Activated CD4-positive, alpha-beta T cell treated with anti-CD3 and anti-CD28 coated beads, Interleukin-2, amount 10 ng/mL, durations not matched to agents 7 days and 5 days (primary cell): Measurements from ENCODE around the gene ERICH4. TPM values are rescaled to one million over a fixed set of nuclear protein-coding genes. Genes with fewer than 3 reads are reported as not detected.
"Not testable (repeated sequence)": the region's sequence is repeated elsewhere in the genome, so short reads cannot be mapped to it uniquely, and the experiment has no call there.

ENCODE experiments used
- CTCF ChIA-PET: fragments of 350-600 bp; sonication (Branson Sonifier 250); formaldehyde crosslinking; loops from one replicate; lab custom pipeline; 2021; ENCODE audit warnings: antibody characterized with exemption; lab: Charles Lee
- POLR2A ChIA-PET: fragments of 350-600 bp; sonication (Branson Sonifier 250); formaldehyde crosslinking; loops from one replicate; lab custom pipeline; 2021; ENCODE audit warnings: antibody characterized with exemption; lab: Charles Lee
- DNase-seq: peaks from one replicate; pipeline ENCODE4 v3.0.0-alpha.2; 2020
- H3K27ac Mint-ChIP-seq: one replicate; pipeline ENCODE4 v1.8.0; 2021; ENCODE audit warnings: mild to moderate bottlenecking, moderate library complexity, mixed read lengths
- H3K27me3 Mint-ChIP-seq: one replicate; pipeline ENCODE4 v1.8.0; 2021; ENCODE audit warnings: mixed read lengths
- H3K36me3 Mint-ChIP-seq: one replicate; pipeline ENCODE4 v1.8.0; 2021; ENCODE audit warnings: low read depth, mixed read lengths
- H3K4me1 Mint-ChIP-seq: one replicate; pipeline ENCODE4 v1.8.0; 2021; ENCODE audit warnings: mixed read lengths
- H3K4me3 Mint-ChIP-seq: one replicate; pipeline ENCODE4 v1.8.0; 2021; ENCODE audit warnings: mild to moderate bottlenecking, moderate library complexity, mixed read lengths
- H3K9me3 Mint-ChIP-seq: one replicate; pipeline ENCODE4 v1.8.0; 2021; ENCODE audit warnings: mixed read lengths
- total RNA-seq, 2 experiments: library from RNA; stranded (reverse); gene quantifications; one replicate each; pipeline ENCODE4 v1.2.3, GENCODE V29; 2021

Gene ERICH4
- total RNA-seq, 2 experiments from 2014 or later = not detected

- no peaks in the 10 kb centered on the region for H3K27me3 Mint-ChIP-seq
- DNase-seq = no peak
- no peak overlapping the region for H3K27ac Mint-ChIP-seq
- CTCF ChIA-PET = interaction anchor here (1.1 kb wide), 1 partner anchor 11 kb away, joined by 3 read pairs; no protein-coding TSS in a partner anchor
- peaks cover 2% of the 10 kb centered on the region for H3K36me3 Mint-ChIP-seq
- no peak overlapping the region for H3K4me3 Mint-ChIP-seq
- no peaks in the 10 kb centered on the region for H3K9me3 Mint-ChIP-seq
- H3K4me1 Mint-ChIP-seq = peaks cover 11% of the 10 kb centered on the region
- POLR2A ChIA-PET = no interaction called here
Measured at GRCh38 chr19:41407271-41407670, 35.7 kb upstream of the ERICH4 start.

- H3K4me1 Mint-ChIP-seq = peaks cover 11% of the 10 kb centered on the region
- H3K27me3 Mint-ChIP-seq = no peaks in the 10 kb centered on the region
- no peak overlapping the region for H3K27ac Mint-ChIP-seq
- peaks cover 5% of the 10 kb centered on the region for H3K36me3 Mint-ChIP-seq
- no peak for DNase-seq
- H3K4me3 Mint-ChIP-seq = no peak overlapping the region
- ChIA-PET POLR2A (no interaction called here), CTCF (interaction anchor here (1.0 to 1.4 kb wide), 3 partner anchors 10 to 44 kb away, joined by 3 to 4 read pairs (median 3); partner anchors contain the start of gene B9D2)
- no peaks in the 10 kb centered on the region for H3K9me3 Mint-ChIP-seq
Measured at GRCh38 chr19:41408256-41408655, 34.7 kb upstream of the ERICH4 start.

- H3K27me3 Mint-ChIP-seq, POLR2A ChIA-PET, H3K9me3 Mint-ChIP-seq, H3K4me3 Mint-ChIP-seq, H3K36me3 Mint-ChIP-seq, DNase-seq, H3K27ac Mint-ChIP-seq: not testable (repeated sequence)
- CTCF ChIA-PET = interaction anchor here (0.6 to 1.4 kb wide), 3 partner anchors 23 to 45 kb away, joined by 3 to 4 read pairs (median 4); partner anchors contain the start of gene B9D2
- peaks cover 11% of the 10 kb centered on the region for H3K4me1 Mint-ChIP-seq
Measured at GRCh38 chr19:41408846-41409245, 34.1 kb upstream of the ERICH4 start.

GRCh38 chr19:41409288-41409687, 33.7 kb upstream of the ERICH4 start:
- Mint-ChIP-seq H3K4me1 (peaks cover 11% of the 10 kb centered on the region), H3K4me3 (no peak overlapping the region), H3K36me3 (peaks cover 8% of the 10 kb centered on the region), H3K27me3 (no peaks in the 10 kb centered on the region), H3K9me3 (no peaks in the 10 kb centered on the region), H3K27ac (no peak overlapping the region)
- ChIA-PET CTCF (interaction anchor here (0.6 to 1.4 kb wide), 3 partner anchors 33 to 73 kb away, joined by 3 to 4 read pairs (median 4); partner anchors contain the start of gene B9D2), POLR2A (no interaction called here)
- no peak for DNase-seq

- no peaks in the 10 kb centered on the region for H3K9me3 Mint-ChIP-seq
- POLR2A ChIA-PET = no interaction called here
- H3K4me3 Mint-ChIP-seq = no peak overlapping the region
Measured at GRCh38 chr19:41410336-41411054, 32.5 kb upstream of the ERICH4 start.

GRCh38 chr19:41411100-41411967, 31.6 kb upstream of the ERICH4 start:
- H3K27me3 Mint-ChIP-seq = no peaks in the 10 kb centered on the region
- H3K36me3 Mint-ChIP-seq = peaks cover 13% of the 10 kb centered on the region
- H3K9me3 Mint-ChIP-seq = no peaks in the 10 kb centered on the region
- H3K4me1 Mint-ChIP-seq = peaks cover 11% of the 10 kb centered on the region
- ChIA-PET POLR2A (no interaction called here), CTCF (interaction anchor here (1.2 kb wide), 1 partner anchor 33 kb away, joined by 3 read pairs; no protein-coding TSS in a partner anchor)
- no peak for DNase-seq
- H3K27ac Mint-ChIP-seq = no peak overlapping the region
- no peak overlapping the region for H3K4me3 Mint-ChIP-seq

More at GRCh38 chr19:41410336-41411054, 32.5 kb upstream of the ERICH4 start:
- Mint-ChIP-seq H3K36me3 (peaks cover 10% of the 10 kb centered on the region), H3K27ac (no peak overlapping the region), H3K4me1 (peaks cover 11% of the 10 kb centered on the region), H3K27me3 (no peaks in the 10 kb centered on the region)
- CTCF ChIA-PET = interaction anchor here (0.8 to 1.2 kb wide), 2 partner anchors 11 to 32 kb away, joined by 3 to 4 read pairs; no protein-coding TSS in a partner anchor
- DNase-seq = no peak

- no peak for DNase-seq
- no peaks in the 10 kb centered on the region for H3K9me3 Mint-ChIP-seq
- peaks cover 11% of the 10 kb centered on the region for H3K4me1 Mint-ChIP-seq
- ChIA-PET CTCF (no interaction called here), POLR2A (no interaction called here)
- H3K4me3 Mint-ChIP-seq = no peak overlapping the region
- H3K27me3 Mint-ChIP-seq = no peaks in the 10 kb centered on the region
- H3K27ac Mint-ChIP-seq = peak overlapping the region; percentile 64
- H3K36me3 Mint-ChIP-seq = peaks cover 14% of the 10 kb centered on the region
Measured at GRCh38 chr19:41411968-41412265, 31.0 kb upstream of the ERICH4 start.

GRCh38 chr19:41412953-41413352, 30.0 kb upstream of the ERICH4 start:
- Mint-ChIP-seq H3K27ac (no peak overlapping the region), H3K36me3 (peaks cover 17% of the 10 kb centered on the region), H3K27me3 (no peaks in the 10 kb centered on the region), H3K4me1 (peaks cover 11% of the 10 kb centered on the region), H3K4me3 (no peak overlapping the region), H3K9me3 (no peaks in the 10 kb centered on the region)
- POLR2A ChIA-PET = no interaction called here
- CTCF ChIA-PET = no interaction called here
- no peak for DNase-seq

- H3K4me1 Mint-ChIP-seq = peaks cover 11% of the 10 kb centered on the region
- H3K36me3 Mint-ChIP-seq = peaks cover 17% of the 10 kb centered on the region
- no peak overlapping the region for H3K4me3 Mint-ChIP-seq
- H3K9me3 Mint-ChIP-seq = no peaks in the 10 kb centered on the region
- no peak overlapping the region for H3K27ac Mint-ChIP-seq
- no peak for DNase-seq
- CTCF ChIA-PET = no interaction called here
- H3K27me3 Mint-ChIP-seq = no peaks in the 10 kb centered on the region
- POLR2A ChIA-PET = no interaction called here
Measured at GRCh38 chr19:41413947-41414346, 29.0 kb upstream of the ERICH4 start.

- no peaks in the 10 kb centered on the region for H3K9me3 Mint-ChIP-seq
- CTCF ChIA-PET = no interaction called here
- H3K27me3 Mint-ChIP-seq = no peaks in the 10 kb centered on the region
- no peak for DNase-seq
- no peak overlapping the region for H3K27ac Mint-ChIP-seq
- H3K4me3 Mint-ChIP-seq = no peak overlapping the region
- H3K4me1 Mint-ChIP-seq = peaks cover 7% of the 10 kb centered on the region
- POLR2A ChIA-PET = no interaction called here
- H3K36me3 Mint-ChIP-seq = peaks cover 17% of the 10 kb centered on the region
Measured at GRCh38 chr19:41414461-41414860, 28.5 kb upstream of the ERICH4 start.

GRCh38 chr19:41415154-41415571, 27.8 kb upstream of the ERICH4 start:
- Mint-ChIP-seq H3K36me3 (peaks cover 22% of the 10 kb centered on the region), H3K4me3 (no peak overlapping the region), H3K27me3 (no peaks in the 10 kb centered on the region), H3K9me3 (no peaks in the 10 kb centered on the region), H3K27ac (no peak overlapping the region), H3K4me1 (peaks cover 1% of the 10 kb centered on the region)
- no peak for DNase-seq
- ChIA-PET CTCF (no interaction called here), POLR2A (interaction anchor here (0.6 kb wide), 1 partner anchor 57 kb away, joined by 3 read pairs; no protein-coding TSS in a partner anchor)

GRCh38 chr19:41416194-41416674, 26.7 kb upstream of the ERICH4 start:
- Mint-ChIP-seq H3K27me3 (no peaks in the 10 kb centered on the region), H3K36me3 (peaks cover 27% of the 10 kb centered on the region), H3K4me1 (no peaks in the 10 kb centered on the region), H3K4me3 (no peak overlapping the region), H3K9me3 (no peaks in the 10 kb centered on the region), H3K27ac (no peak overlapping the region)
- CTCF ChIA-PET = no interaction called here
- POLR2A ChIA-PET = no interaction called here
- no peak for DNase-seq
